ENCODE results near the gene FPR1.

GRCh38 chr19:51799774-51800472 lies 48.2 kb upstream of the FPR1 start:
- TF ChIP-seq CTCF (IDR thresholded peaks at IDR 0.05; ENCODE audit: low read depth, low read length, poor library complexity, severe bottlenecking) = no peak
- no peak for TF ChIP-seq EZH2phosphoT487 (IDR thresholded peaks at IDR 0.05; ENCODE audit: borderline replicate concordance, low read length)

Measured in DOHH2 (cell line).